Left lung (tissue), 10 donors: ENCODE data around the gene MSI1. TPM values are rescaled to one million over a fixed set of nuclear protein-coding genes. Genes with fewer than 3 reads are reported as not detected.

Source experiments
- ATAC-seq: fragments of 200-7000 bp; cut with Tn5 transposase; one replicate; pipeline ENCODE4 v1.9.1; 2020; ENCODE audit warnings: moderate library complexity
- DNase-seq, 4 donors: peaks; one replicate each; pipeline ENCODE4 v3.0.0-alpha.2; 2013 to 2020
- H3K27ac ChIP-seq, 2 donors: fragments of 200-600 bp; sonication (generic) in 1 of 2; one replicate each; pipeline versions ENCODE4 v1.5.0 to v1.8.0; 2020 to 2021
- H3K27me3 ChIP-seq, 2 donors: fragments of 200-600 bp; sonication (generic) in 1 of 2; one replicate each; pipeline versions ENCODE4 v1.5.0 to v1.8.0; 2020 to 2021
- H3K36me3 ChIP-seq, 2 donors: fragments of 200-600 bp; sonication (generic) in 1 of 2; one replicate each; pipeline versions ENCODE4 v1.5.0 to v1.8.0; 2020 to 2021
- H3K4me1 ChIP-seq, 2 donors: fragments of 200-600 bp; one replicate each; pipeline ENCODE4 v1.8.0; 2021
- H3K4me3 ChIP-seq, 2 donors: fragments of 200-600 bp; sonication (generic) in 1 of 2; one replicate each; pipeline versions ENCODE4 v1.5.0 to v1.8.0; 2020 to 2021; ENCODE audit warnings: mild to moderate bottlenecking in 1 of 2
- H3K9me3 ChIP-seq, 2 donors: fragments of 200-600 bp; sonication (generic) in 1 of 2; one replicate each; pipeline versions ENCODE4 v1.5.0 to v1.8.0; 2020 to 2021
- CTCF ChIP-seq, 2 donors: fragments of 200-600 bp; sonication (generic) in 1 of 2; IDR thresholded peaks; one replicate each; pipeline versions ENCODE4 v1.5.0 to v1.8.0; 2021; ENCODE audit warnings: antibody characterized with exemption in 2 of 2
- intact Hi-C, 2 donors: fragments of 100-400 bp; cut with DNase I; formaldehyde crosslinking; loops; one replicate each; pipeline versions ENCODE4 v1.11.2 to v1.14.2; 2022
- polyA plus RNA-seq, 6 donors: library from polyadenylated mRNA; unstranded; fragments of 120-200 nt; gene quantifications; one replicate each; pipeline ENCODE4 v1.2.1, GENCODE V29; 2013; ENCODE audit not compliant: insufficient read length in 6 of 6
- total RNA-seq, 2 donors: library from RNA; stranded (reverse); fragmentation: NEBNext Ultra II Directional; extraction: Animal tissue kit (Norgen Biotek cat#: 25700); gene quantifications; one replicate each; pipeline ENCODE4 v1.2.1, GENCODE V29; 2021
- donor health status: DM: no; HTN: yes; CAD: no.
- donor health status: DM: no; HTN: no; CAD: no.

Gene MSI1
- total and polyA plus RNA-seq, 8 donors, result 0.60 to 19.3 (median 16.5) TPM

GRCh38 chr12:120403869-120404268, 34.9 kb upstream of the MSI1 start:
- intact Hi-C loops, result no loop called here
- ATAC-seq, result no peak

GRCh38 chr12:120402217-120402616, 33.3 kb upstream of the MSI1 start:
- H3K36me3 ChIP-seq, result no peaks in the 10 kb centered on the region
- H3K27me3 ChIP-seq, result peaks cover 0 to 17% of the 10 kb centered on the region in 2 donors
- no peaks in the 10 kb centered on the region for H3K9me3 ChIP-seq
- TF ChIP-seq CTCF (IDR thresholded peaks at IDR 0.05), result no peak
- ATAC-seq (no peak), DNase-seq (peak in 1 of 4 donors; percentile 32)
- no peak overlapping the region for H3K27ac ChIP-seq
- no peaks in the 10 kb centered on the region for H3K4me1 ChIP-seq
- H3K4me3 ChIP-seq, result no peak overlapping the region
- intact Hi-C loops, result no loop called here

More at GRCh38 chr12:120403869-120404268, 34.9 kb upstream of the MSI1 start:
- no peak for TF ChIP-seq CTCF (IDR thresholded peaks at IDR 0.05)
- DNase-seq, result peak in 1 of 4 donors; percentile 29
- no peak overlapping the region for H3K4me3 ChIP-seq
- no peaks in the 10 kb centered on the region for H3K4me1 ChIP-seq
- H3K36me3 ChIP-seq, result no peaks in the 10 kb centered on the region
- no peak overlapping the region for H3K27ac ChIP-seq
- H3K9me3 ChIP-seq, result no peaks in the 10 kb centered on the region
- peaks cover 0 to under 1% of the 10 kb centered on the region in 2 donors for H3K27me3 ChIP-seq

DNA sequence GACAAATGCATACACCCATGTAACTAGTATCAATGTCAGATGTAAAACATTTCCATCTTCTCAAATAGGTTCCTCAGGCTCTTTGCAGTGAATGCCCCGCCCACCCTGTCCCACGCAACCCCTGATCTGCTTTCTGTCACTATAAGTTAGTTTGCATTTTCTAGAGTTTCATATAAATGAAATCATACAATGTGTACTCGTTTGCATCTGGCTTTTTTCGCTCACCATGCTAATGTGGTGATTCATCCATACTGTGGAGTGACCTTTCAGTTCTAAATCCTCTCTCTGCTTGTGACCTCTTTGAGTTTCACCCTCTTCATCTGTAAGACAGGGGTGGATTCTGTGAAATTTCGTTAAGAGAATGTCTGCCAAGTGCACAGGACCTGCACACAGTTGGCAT, 30.6 kb upstream of the MSI1 start:
- intact Hi-C loops, result no loop called here
- H3K4me1 ChIP-seq, result no peaks in the 10 kb centered on the region
- no peak for TF ChIP-seq CTCF (IDR thresholded peaks at IDR 0.05)
- H3K36me3 ChIP-seq, result no peaks in the 10 kb centered on the region
- no peak for DNase-seq
- H3K27me3 ChIP-seq, result peaks cover 0 to 41% of the 10 kb centered on the region in 2 donors
- ATAC-seq, result no peak
- H3K27ac ChIP-seq, result no peak overlapping the region
- H3K9me3 ChIP-seq, result no peaks in the 10 kb centered on the region
- no peak overlapping the region for H3K4me3 ChIP-seq

GRCh38 chr12:120397824-120398540, 29.0 kb upstream of the MSI1 start:
- H3K27ac ChIP-seq, result no peak overlapping the region
- H3K4me1 ChIP-seq, result no peaks in the 10 kb centered on the region
- H3K27me3 ChIP-seq, result peaks cover 0 to 48% of the 10 kb centered on the region in 2 donors
- ATAC-seq (no peak), DNase-seq (peak in 1 of 4 donors; percentile 39)
- no peaks in the 10 kb centered on the region for H3K9me3 ChIP-seq
- no peak overlapping the region for H3K4me3 ChIP-seq
- TF ChIP-seq CTCF (IDR thresholded peaks at IDR 0.05), result no peak
- no peaks in the 10 kb centered on the region for H3K36me3 ChIP-seq
- intact Hi-C loops, result no loop called here

DNA sequence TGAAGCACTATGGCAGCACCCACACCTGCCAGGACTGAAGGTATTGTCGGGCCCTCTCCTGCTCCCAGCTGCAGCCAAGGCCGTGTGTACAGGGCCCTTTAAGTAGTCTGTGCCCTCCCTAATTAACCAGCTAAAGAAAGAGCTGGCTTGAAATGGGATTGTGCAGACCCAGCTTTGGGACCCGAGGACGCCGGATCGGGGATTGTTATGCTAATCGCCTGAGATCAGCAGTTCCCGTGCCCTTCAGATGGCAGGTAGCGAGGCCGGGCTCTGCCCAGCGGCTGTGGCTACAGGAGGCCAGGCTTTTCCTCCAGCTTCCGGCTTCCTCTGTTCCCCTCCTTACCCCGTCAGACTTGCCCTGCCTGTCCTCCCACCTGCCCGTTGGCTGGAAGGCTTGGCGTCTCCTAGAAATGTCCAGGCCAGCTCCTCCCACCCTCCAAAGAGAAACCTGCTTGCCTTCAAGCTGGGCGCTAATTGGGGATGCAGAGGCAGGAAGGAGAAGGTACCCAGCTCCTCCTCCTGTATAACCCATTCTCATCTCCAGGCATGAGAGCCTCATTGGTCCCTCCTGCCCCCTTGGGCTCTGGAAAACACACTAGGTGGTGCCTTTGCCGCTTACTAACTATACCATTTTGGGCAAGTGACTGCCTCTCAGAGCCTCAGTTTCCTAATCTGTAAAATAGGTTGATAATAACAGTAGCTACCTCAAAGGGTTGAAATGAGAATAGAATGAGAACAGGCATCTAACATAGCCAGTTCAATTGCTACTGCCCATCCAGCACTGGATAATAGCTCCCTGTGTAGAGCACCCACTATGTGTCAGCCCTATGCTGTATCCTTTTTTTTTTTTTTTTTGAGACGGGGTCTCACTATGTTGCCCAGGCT, 25.8 kb upstream of the MSI1 start:
- Histone ChIP-seq H3K36me3 (no peaks in the 10 kb centered on the region), H3K27me3 (peaks cover 0 to 48% of the 10 kb centered on the region in 2 donors), H3K27ac (no peak overlapping the region), H3K9me3 (no peaks in the 10 kb centered on the region), H3K4me1 (no peaks in the 10 kb centered on the region), H3K4me3 (no peak overlapping the region)
- intact Hi-C loops, result no loop called here
- TF ChIP-seq CTCF (IDR thresholded peaks at IDR 0.05), result no peak
- peak in 3 of 4 donors; percentile 69 to 83 (median 80) for DNase-seq
- ATAC-seq, result peak; percentile 98
